ENCODE results near the gene GLDC. TPM values are rescaled to one million over a fixed set of nuclear protein-coding genes. Genes with fewer than 3 reads are reported as not detected.

The GLDC gene
- total and polyA plus RNA-seq, 10 of the 15 experiments (the other 5 are each of a cell fraction or from before 2014, with no cell fraction given): 33.1 to 165 (median 114) TPM

DNA sequence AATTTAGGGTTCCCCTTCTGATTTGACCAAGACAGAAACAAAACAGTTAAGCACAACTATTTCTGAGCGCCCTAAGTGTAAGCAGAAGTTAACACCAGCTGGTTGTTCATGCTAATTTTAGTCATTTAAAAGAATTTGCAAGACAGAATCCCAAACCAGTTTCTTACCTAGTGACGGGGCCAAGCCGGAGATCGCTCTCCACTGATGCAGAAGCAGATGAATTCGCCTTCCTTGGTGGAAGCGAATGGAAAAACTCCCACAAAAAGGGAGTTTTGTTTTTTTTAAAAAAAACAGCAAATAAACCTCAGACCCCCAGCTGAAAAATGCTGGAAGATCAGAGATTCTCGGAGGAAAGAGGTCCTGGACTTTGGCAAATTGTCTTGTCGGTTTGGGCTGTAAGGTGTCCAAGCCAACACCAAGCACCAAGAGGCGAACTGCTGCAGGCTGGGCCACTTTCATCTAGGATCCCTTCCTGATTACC, 47.4 kb upstream of the GLDC start:
- RAD21 ChIA-PET (ENCODE audit: unreplicated experiment): interaction anchor here (0.7 to 2.5 kb wide), 5 partner anchors 11 to 71 kb away, joined by 3 to 18 read pairs (median 5); no protein-coding TSS in a partner anchor
- 0 out of 4 replicates have a peak, but pooled peaks cover 0 to 4% of the 10 kb centered on the region in 2 experiments for H3K36me3 ChIP-seq (ENCODE audit: control insufficient read depth in 2 of 2, insufficient read depth in 2 of 2, low read length in 1 of 2)
- no peaks in the 10 kb centered on the region for H3K9me3 ChIP-seq (replicated peaks; ENCODE audit: control insufficient read depth, insufficient read depth, low read length)
- POLR2A ChIA-PET: interaction anchor here (0.9 to 4.1 kb wide), 6 partner anchors 11 to 24 kb away, joined by 3 to 43 read pairs (median 8); no protein-coding TSS in a partner anchor
- peaks cover 1% of the 10 kb centered on the region for H3K79me2 ChIP-seq (ENCODE audit: control insufficient read depth, insufficient read depth, low read length)
- no peaks in the 10 kb centered on the region for H4K20me1 ChIP-seq (ENCODE audit: control insufficient read depth, insufficient read depth)
- 0 out of 2 replicates have a peak overlapping the region, but pooled peaks have one; percentile 10 for H3K9ac ChIP-seq (ENCODE audit: control insufficient read depth, insufficient read depth, low read length)
- in situ Hi-C loops (cut with MboI): no loop called here
- intact Hi-C loops (cut with micrococcal nuclease; ENCODE audit: unreplicated experiment): no loop called here
- H3K4me2 ChIP-seq (ENCODE audit: control insufficient read depth, insufficient read depth): peak overlapping the region; percentile 59
- no peaks in the 10 kb centered on the region for H3K27me3 ChIP-seq (replicated peaks in 1 of 2; ENCODE audit: control insufficient read depth in 2 of 2, insufficient read depth in 2 of 2, low read length in 1 of 2)
- H2AFZ ChIP-seq (ENCODE audit: control insufficient read depth, low read depth, low read length): peak overlapping the region; percentile 34; the same call in 1 of the 2 replicates
- no peak overlapping the region; the same call in 1 of the 2 replicates for H3K4me3 ChIP-seq
- CTCF ChIA-PET: interaction anchor here (0.8 to 1.5 kb wide), 5 partner anchors 10 to 108 kb away, joined by 3 to 5 read pairs (median 5); no protein-coding TSS in a partner anchor
- BruUV-seq (replicated peaks): no TSS peak
- SMC1A ChIA-PET (ENCODE audit: uncharacterized antibody, unreplicated experiment): interaction anchor here (0.6 to 1.6 kb wide), 11 partner anchors 8 to 225 kb away, joined by 3 to 8 read pairs (median 4); partner anchors contain the start of gene KDM4C
- 43% methylated on average over 9 of the region's 9 CpGs for WGBS (ENCODE audit: insufficient coverage, insufficient replicate concordance, low lambda C conversion rate, missing lambda C conversion rate)
- DNase-seq (ENCODE audit: low read depth, low spot score): no peak
- H3K4me1 ChIP-seq (ENCODE audit: control insufficient read depth, insufficient read depth, low read length): peaks cover 33% of the 10 kb centered on the region
- no peak for ATAC-seq
- FAIRE-seq: no peak
- peak overlapping the region; percentile 53 for H3K27ac ChIP-seq (ENCODE audit: control insufficient read depth, insufficient read depth)
- no peak for TF ChIP-seq SPI1 (IDR thresholded peaks at IDR 0.05; ENCODE audit: borderline replicate concordance, insufficient read depth, low read depth, low read length)
- TF ChIP-seq WRNIP1 (IDR thresholded peaks at IDR 0.05; ENCODE audit: borderline replicate concordance, low read depth, low read length): no peak
- TF ChIP-seq, protein P1, sequence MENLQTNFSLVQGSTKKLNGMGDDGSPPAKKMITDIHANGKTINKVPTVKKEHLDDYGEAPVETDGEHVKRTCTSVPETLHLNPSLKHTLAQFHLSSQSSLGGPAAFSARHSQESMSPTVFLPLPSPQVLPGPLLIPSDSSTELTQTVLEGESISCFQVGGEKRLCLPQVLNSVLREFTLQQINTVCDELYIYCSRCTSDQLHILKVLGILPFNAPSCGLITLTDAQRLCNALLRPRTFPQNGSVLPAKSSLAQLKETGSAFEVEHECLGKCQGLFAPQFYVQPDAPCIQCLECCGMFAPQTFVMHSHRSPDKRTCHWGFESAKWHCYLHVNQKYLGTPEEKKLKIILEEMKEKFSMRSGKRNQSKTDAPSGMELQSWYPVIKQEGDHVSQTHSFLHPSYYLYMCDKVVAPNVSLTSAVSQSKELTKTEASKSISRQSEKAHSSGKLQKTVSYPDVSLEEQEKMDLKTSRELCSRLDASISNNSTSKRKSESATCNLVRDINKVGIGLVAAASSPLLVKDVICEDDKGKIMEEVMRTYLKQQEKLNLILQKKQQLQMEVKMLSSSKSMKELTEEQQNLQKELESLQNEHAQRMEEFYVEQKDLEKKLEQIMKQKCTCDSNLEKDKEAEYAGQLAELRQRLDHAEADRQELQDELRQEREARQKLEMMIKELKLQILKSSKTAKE (IDR thresholded peaks at IDR 0.05; ENCODE audit: low read depth, poor library complexity, severe bottlenecking): no peak
- no peak for TF ChIP-seq CREB1 (IDR thresholded peaks at IDR 0.05; ENCODE audit: low read depth)
- TF ChIP-seq YY1 (IDR thresholded peaks at IDR 0.05; ENCODE audit: low read depth, low read length): no peak
- TF ChIP-seq SMARCA5 (IDR thresholded peaks at IDR 0.05): no peak
- TF ChIP-seq MEF2A (IDR thresholded peaks at IDR 0.05; ENCODE audit: insufficient read depth, low read depth, low read length): 0 out of 2 replicates have a peak, but pooled peaks have one; percentile 34
- TF ChIP-seq SMAD5 (IDR thresholded peaks at IDR 0.05; ENCODE audit: low read depth): peak; percentile 71; the same call in 1 of the 2 replicates
- TF ChIP-seq, protein P2, sequence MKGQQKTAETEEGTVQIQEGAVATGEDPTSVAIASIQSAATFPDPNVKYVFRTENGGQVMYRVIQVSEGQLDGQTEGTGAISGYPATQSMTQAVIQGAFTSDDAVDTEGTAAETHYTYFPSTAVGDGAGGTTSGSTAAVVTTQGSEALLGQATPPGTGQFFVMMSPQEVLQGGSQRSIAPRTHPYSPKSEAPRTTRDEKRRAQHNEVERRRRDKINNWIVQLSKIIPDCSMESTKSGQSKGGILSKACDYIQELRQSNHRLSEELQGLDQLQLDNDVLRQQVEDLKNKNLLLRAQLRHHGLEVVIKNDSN (IDR thresholded peaks at IDR 0.05; ENCODE audit: borderline replicate concordance, extremely low read length, insufficient read depth, low read depth, low read length): no peak
- TF ChIP-seq, protein P3, sequence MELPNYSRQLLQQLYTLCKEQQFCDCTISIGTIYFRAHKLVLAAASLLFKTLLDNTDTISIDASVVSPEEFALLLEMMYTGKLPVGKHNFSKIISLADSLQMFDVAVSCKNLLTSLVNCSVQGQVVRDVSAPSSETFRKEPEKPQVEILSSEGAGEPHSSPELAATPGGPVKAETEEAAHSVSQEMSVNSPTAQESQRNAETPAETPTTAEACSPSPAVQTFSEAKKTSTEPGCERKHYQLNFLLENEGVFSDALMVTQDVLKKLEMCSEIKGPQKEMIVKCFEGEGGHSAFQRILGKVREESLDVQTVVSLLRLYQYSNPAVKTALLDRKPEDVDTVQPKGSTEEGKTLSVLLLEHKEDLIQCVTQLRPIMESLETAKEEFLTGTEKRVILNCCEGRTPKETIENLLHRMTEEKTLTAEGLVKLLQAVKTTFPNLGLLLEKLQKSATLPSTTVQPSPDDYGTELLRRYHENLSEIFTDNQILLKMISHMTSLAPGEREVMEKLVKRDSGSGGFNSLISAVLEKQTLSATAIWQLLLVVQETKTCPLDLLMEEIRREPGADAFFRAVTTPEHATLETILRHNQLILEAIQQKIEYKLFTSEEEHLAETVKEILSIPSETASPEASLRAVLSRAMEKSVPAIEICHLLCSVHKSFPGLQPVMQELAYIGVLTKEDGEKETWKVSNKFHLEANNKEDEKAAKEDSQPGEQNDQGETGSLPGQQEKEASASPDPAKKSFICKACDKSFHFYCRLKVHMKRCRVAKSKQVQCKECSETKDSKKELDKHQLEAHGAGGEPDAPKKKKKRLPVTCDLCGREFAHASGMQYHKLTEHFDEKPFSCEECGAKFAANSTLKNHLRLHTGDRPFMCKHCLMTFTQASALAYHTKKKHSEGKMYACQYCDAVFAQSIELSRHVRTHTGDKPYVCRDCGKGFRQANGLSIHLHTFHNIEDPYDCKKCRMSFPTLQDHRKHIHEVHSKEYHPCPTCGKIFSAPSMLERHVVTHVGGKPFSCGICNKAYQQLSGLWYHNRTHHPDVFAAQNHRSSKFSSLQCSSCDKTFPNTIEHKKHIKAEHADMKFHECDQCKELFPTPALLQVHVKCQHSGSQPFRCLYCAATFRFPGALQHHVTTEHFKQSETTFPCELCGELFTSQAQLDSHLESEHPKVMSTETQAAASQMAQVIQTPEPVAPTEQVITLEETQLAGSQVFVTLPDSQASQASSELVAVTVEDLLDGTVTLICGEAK (IDR thresholded peaks at IDR 0.05; ENCODE audit: borderline replicate concordance): no peak
- TF ChIP-seq, protein P4, sequence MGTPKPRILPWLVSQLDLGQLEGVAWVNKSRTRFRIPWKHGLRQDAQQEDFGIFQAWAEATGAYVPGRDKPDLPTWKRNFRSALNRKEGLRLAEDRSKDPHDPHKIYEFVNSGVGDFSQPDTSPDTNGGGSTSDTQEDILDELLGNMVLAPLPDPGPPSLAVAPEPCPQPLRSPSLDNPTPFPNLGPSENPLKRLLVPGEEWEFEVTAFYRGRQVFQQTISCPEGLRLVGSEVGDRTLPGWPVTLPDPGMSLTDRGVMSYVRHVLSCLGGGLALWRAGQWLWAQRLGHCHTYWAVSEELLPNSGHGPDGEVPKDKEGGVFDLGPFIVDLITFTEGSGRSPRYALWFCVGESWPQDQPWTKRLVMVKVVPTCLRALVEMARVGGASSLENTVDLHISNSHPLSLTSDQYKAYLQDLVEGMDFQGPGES (IDR thresholded peaks at IDR 0.05): no peak
- no peak for TF ChIP-seq BRCA1 (IDR thresholded peaks at IDR 0.05; ENCODE audit: low read depth, low read length)
- TF ChIP-seq TAF1 (IDR thresholded peaks at IDR 0.05; ENCODE audit: borderline replicate concordance, low read depth, low read length): no peak
- 0 out of 2 replicates have a peak, but pooled peaks have one; percentile 12 for TF ChIP-seq JUNB (IDR thresholded peaks at IDR 0.05)
- TF ChIP-seq NFIC (IDR thresholded peaks at IDR 0.05; ENCODE audit: low read depth, low read length): peak; percentile 56

All from GM12878 (cell line).